Activated CD8-positive, alpha-beta T cell treated with anti-CD3 and anti-CD28 coated beads, Interleukin-2, amount 10 ng/mL, durations not matched to agents 7 days and 5 days (primary cell): ENCODE data around the gene PTPN2. TPM values are rescaled to one million over a fixed set of nuclear protein-coding genes. Genes with fewer than 3 reads are reported as not detected.

Experiments
- ATAC-seq: fragments of 150-1000 bp; cut with Tn5 transposase; one replicate; pipeline ENCODE4 v1.10.0; 2021; ENCODE audit warnings: moderate library complexity
- CTCF ChIA-PET: fragments of 350-600 bp; sonication (Branson Sonifier 250); formaldehyde crosslinking; loops from one replicate; lab custom pipeline; 2021; ENCODE audit warnings: antibody characterized with exemption; lab: Charles Lee
- POLR2A ChIA-PET: fragments of 350-600 bp; sonication (Branson Sonifier 250); formaldehyde crosslinking; loops from one replicate; lab custom pipeline; 2021; ENCODE audit warnings: antibody characterized with exemption; lab: Charles Lee
- DNase-seq: peaks from one replicate; pipeline ENCODE4 v3.0.0-alpha.2; 2020
- H3K27ac Mint-ChIP-seq: one replicate; pipeline ENCODE4 v1.8.0; 2021; ENCODE audit warnings: mild to moderate bottlenecking, mixed read lengths
- H3K27me3 Mint-ChIP-seq: one replicate; pipeline ENCODE4 v1.8.0; 2021; ENCODE audit warnings: low read depth, mixed read lengths
- H3K36me3 Mint-ChIP-seq: one replicate; pipeline ENCODE4 v1.8.0; 2021; ENCODE audit warnings: low read depth, mixed read lengths
- H3K4me1 Mint-ChIP-seq: one replicate; pipeline ENCODE4 v1.8.0; 2021; ENCODE audit warnings: low read depth, mixed read lengths
- H3K4me3 Mint-ChIP-seq: one replicate; pipeline ENCODE4 v1.8.0; 2021; ENCODE audit warnings: mild to moderate bottlenecking, mixed read lengths
- H3K9me3 Mint-ChIP-seq: one replicate; pipeline ENCODE4 v1.8.0; 2022; ENCODE audit warnings: mixed read lengths; ENCODE audit not compliant: insufficient read depth
- total RNA-seq, 2 experiments: library from RNA; stranded (reverse); gene quantifications; one replicate each; pipeline ENCODE4 v1.2.3, GENCODE V29; 2021

PTPN2 gene
- total RNA-seq, 2 experiments from 2014 or later = 52.9 to 53.6 TPM

DNA sequence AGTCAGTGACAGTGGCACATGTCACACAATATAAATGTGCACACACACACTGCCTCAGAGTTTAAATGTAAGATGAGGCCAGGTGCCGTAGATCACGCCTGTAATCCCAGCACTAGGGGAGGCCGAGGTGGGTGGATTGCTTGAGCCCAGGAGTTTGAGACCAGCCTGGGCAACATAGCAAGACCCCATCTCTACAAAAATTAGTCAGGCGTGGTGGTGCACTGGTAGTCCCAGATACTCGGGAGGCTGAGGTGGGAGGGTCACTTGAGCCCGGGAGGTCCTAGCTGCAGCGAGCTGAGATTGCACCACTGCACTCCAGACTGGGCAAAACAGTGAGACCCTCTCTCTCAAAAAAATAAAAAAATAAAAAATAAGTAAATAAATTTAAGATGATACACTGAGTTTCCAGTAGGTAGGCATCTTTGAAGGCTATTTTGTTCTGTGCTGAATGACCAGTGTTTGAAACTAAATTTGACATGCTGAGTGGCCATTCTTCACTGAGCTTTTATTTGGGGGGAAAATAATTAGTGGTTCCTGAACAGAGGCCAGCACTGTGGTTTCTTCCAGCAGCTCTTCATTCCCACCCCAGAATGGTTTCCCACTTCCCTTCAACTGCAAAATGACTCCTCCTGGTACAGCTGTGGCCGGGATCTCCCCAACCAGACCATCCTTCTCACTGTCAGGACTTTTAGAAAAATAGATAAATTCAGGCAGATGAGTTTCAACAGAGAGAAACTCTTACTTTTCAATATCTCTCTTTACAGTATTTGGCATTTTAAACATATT, 136.3 kb downstream of the PTPN2 start:
- ATAC-seq (no peak), DNase-seq (no peak)
- H3K27me3 Mint-ChIP-seq = no peaks in the 10 kb centered on the region
- peaks cover 24% of the 10 kb centered on the region for H3K4me1 Mint-ChIP-seq
- H3K4me3 Mint-ChIP-seq = no peak overlapping the region
- peaks cover 4% of the 10 kb centered on the region for H3K36me3 Mint-ChIP-seq
- no peak overlapping the region for H3K27ac Mint-ChIP-seq
- ChIA-PET POLR2A (no interaction called here), CTCF (interaction anchor here (1.3 to 3.8 kb wide), 2 partner anchors 21 to 146 kb away, joined by 5 to 18 read pairs; no protein-coding TSS in a partner anchor)
- no peaks in the 10 kb centered on the region for H3K9me3 Mint-ChIP-seq

DNA sequence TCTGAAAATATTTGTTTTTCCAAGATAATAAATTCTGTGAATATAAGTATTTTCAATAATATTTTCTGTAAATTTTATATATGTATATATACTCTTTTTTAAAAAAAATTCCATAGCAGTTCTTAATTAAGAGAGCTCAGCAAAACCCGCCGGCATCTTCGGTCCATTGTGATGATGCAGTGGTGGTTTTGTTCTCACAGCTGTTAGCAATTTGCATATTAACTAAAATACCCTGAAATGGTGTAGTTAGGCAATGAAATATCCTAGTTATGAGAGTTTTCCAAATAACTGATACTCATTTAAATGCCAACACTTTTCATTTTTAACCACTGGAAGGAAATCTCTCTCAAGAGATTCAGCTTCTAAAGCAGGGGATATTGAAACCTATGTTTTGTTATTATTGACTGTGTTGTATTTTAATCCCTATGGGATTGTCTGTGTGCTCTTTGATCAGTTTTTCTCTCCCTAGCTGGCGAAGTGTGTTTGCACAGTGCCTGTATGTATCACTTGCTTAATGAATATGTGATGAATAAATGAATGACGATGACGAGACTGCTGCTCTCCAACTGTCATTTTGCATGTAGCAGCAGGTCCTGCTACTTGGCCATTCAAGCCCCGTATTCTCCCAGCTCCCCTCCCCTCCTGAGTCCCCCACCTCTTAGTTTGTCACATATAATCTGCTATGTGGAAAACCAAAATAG, 138.8 kb downstream of the PTPN2 start:
- H3K4me3 Mint-ChIP-seq = no peak overlapping the region
- no peaks in the 10 kb centered on the region for H3K9me3 Mint-ChIP-seq
- H3K27me3 Mint-ChIP-seq = no peaks in the 10 kb centered on the region
- H3K36me3 Mint-ChIP-seq = peaks cover 4% of the 10 kb centered on the region
- peaks cover 13% of the 10 kb centered on the region for H3K4me1 Mint-ChIP-seq
- DNase-seq (no peak), ATAC-seq (no peak)
- ChIA-PET CTCF (interaction anchor here (0.6 to 5.3 kb wide), 18 partner anchors 17 to 414 kb away, joined by 3 to 51 read pairs (median 6); partner anchors contain the start of gene PTPN2), POLR2A (interaction anchor here (0.6 kb wide), 1 partner anchor 26 kb away, joined by 4 read pairs; no protein-coding TSS in a partner anchor)
- no peak overlapping the region for H3K27ac Mint-ChIP-seq

DNA sequence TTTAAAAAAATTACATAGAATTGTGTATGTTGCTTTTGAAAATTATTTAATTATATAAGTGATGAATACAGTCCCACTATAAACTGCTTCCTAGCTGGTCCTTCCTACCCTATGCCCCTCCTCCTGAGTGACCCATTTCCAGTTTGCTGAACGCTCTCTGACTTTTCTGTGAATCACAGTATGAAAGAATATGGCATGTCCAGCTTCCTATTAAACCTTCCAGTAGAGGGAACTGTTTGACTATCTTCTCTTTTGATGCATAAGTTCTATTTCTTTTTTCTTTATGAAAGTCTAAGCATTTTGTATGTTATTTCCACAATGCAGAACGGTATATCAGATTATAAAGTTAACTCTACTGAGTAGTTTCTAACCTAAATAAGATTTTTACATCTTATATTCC, 139.9 kb downstream of the PTPN2 start:
- H3K4me1 Mint-ChIP-seq = peaks cover 2% of the 10 kb centered on the region
- no peak overlapping the region for H3K4me3 Mint-ChIP-seq
- ATAC-seq (peak; percentile 63), DNase-seq (no peak)
- no peaks in the 10 kb centered on the region for H3K36me3 Mint-ChIP-seq
- H3K27me3 Mint-ChIP-seq = no peaks in the 10 kb centered on the region
- H3K9me3 Mint-ChIP-seq = no peaks in the 10 kb centered on the region
- POLR2A ChIA-PET = no interaction called here
- CTCF ChIA-PET = interaction anchor here (0.7 to 5.3 kb wide), 21 partner anchors 9 to 416 kb away, joined by 3 to 51 read pairs (median 5); partner anchors contain the start of gene PTPN2
- H3K27ac Mint-ChIP-seq = no peak overlapping the region

DNA sequence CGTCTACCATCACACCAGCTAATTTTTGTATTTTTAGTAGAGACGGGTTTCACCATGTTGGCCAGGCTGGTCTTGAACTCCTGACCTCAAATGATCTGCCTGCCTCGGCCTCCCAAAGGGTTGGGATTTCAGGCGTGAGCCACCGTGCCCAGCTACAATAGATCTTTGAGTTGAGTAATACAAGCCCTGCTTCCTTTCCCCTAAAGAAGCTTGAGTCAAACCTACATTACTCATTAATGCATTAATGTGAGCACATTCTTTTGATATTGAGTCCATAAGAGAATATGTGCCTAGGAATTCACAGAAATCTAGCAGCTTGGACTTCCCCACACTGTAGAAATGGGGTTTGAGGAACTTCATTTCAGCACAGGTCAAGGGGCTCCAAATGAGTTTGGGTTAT, 141.6 kb downstream of the PTPN2 start:
- Mint-ChIP-seq H3K36me3 (no peaks in the 10 kb centered on the region), H3K27me3 (no peaks in the 10 kb centered on the region), H3K4me3 (no peak overlapping the region), H3K27ac (no peak overlapping the region), H3K4me1 (no peaks in the 10 kb centered on the region), H3K9me3 (no peaks in the 10 kb centered on the region)
- ChIA-PET CTCF (interaction anchor here (0.8 to 5.3 kb wide), 7 partner anchors 9 to 417 kb away, joined by 3 to 51 read pairs (median 4); no protein-coding TSS in a partner anchor), POLR2A (interaction anchor here (0.7 kb wide), 1 partner anchor 33 kb away, joined by 3 read pairs; no protein-coding TSS in a partner anchor)
- no peak for ATAC-seq
- no peak for DNase-seq

Other genes starting within 250 kb of the PTPN2 start
- 1 to 10 TPM; 2.5 to 2.7 TPM for gene SPIRE1, start 226.1 kb downstream of the PTPN2 start, total RNA-seq
- gene CEP76, start 181.5 kb downstream of the PTPN2 start, total RNA-seq = 10 to 100 TPM; 12.9 to 17.2 TPM
- 100 to 1,000 TPM; 104 to 108 TPM for gene PSMG2, start 181.2 kb downstream of the PTPN2 start, total RNA-seq
- 10 to 100 TPM; 58.6 to 62.3 TPM for gene SEH1L, start 63.8 kb upstream of the PTPN2 start, total RNA-seq
- 10 to 100 TPM; 55.9 to 61.0 TPM for gene CEP192, start 107.1 kb upstream of the PTPN2 start, total RNA-seq